ENCODE results near the gene CXCL17.

DNA sequence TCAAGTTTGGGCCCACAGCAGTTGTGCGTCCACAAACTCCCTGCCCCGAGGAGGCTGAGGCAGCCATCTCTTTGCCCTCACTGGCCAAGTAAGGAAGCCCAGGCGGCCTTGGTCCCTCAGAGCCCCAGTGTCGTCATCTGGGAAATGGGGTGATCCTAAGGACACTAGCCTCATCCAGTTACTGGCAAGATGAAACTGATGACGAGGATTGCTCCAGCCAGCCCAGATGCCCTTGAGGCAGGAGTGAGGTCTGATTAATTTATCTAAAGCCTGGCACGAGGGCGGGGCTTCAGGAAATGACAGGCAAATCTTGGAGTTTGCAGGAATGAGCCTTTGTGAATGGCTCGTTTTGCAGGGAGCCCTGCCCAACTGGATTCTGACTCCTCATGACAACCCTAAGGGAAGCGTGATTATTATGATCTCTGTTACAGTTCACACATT is 21.1 kb downstream of the CXCL17 start:
- TF ChIP-seq, protein P1, sequence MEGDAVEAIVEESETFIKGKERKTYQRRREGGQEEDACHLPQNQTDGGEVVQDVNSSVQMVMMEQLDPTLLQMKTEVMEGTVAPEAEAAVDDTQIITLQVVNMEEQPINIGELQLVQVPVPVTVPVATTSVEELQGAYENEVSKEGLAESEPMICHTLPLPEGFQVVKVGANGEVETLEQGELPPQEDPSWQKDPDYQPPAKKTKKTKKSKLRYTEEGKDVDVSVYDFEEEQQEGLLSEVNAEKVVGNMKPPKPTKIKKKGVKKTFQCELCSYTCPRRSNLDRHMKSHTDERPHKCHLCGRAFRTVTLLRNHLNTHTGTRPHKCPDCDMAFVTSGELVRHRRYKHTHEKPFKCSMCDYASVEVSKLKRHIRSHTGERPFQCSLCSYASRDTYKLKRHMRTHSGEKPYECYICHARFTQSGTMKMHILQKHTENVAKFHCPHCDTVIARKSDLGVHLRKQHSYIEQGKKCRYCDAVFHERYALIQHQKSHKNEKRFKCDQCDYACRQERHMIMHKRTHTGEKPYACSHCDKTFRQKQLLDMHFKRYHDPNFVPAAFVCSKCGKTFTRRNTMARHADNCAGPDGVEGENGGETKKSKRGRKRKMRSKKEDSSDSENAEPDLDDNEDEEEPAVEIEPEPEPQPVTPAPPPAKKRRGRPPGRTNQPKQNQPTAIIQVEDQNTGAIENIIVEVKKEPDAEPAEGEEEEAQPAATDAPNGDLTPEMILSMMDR (IDR thresholded peaks at IDR 0.05; ENCODE audit: low read depth, low read length): no peak
- no peak for TF ChIP-seq EZH2phosphoT487 (IDR thresholded peaks at IDR 0.05; ENCODE audit: low read depth)
